GM12878 (cell line): ENCODE results near the gene IL4I1. TPM values are rescaled to one million over a fixed set of nuclear protein-coding genes. Genes with fewer than 3 reads are reported as not detected.

ENCODE experiments used
- ATF3 ChIP-seq: IDR thresholded peaks from 2 replicates; pipeline ENCODE4 v1.6.1; 2011; ENCODE audit warnings: low read depth, mild to moderate bottlenecking, low read length, moderate library complexity, borderline replicate concordance; ENCODE audit errors: extremely low read depth
- CBX3 ChIP-seq: fragments of 200-600 bp; sonication (generic); IDR thresholded peaks from 2 replicates; pipeline ENCODE4 v1.6.1; 2016; ENCODE audit warnings: low read depth, borderline replicate concordance
- CHD4 ChIP-seq: fragments of 200-600 bp; sonication (generic); IDR thresholded peaks from 2 replicates; pipeline ENCODE4 v1.6.1; 2016; ENCODE audit warnings: mild to moderate bottlenecking
- CUX1 ChIP-seq: IDR thresholded peaks from 2 replicates; pipeline ENCODE4 v1.6.1; 2012; ENCODE audit warnings: improper control_type of control experiment, low read depth, low read length; ENCODE audit not compliant: insufficient replicate concordance
- DPF2 ChIP-seq: fragments of 450-650 bp; IDR thresholded peaks from 2 replicates; pipeline ENCODE4 v1.6.1; 2017; ENCODE audit warnings: mild to moderate bottlenecking
- FOXM1 ChIP-seq: IDR thresholded peaks from 2 replicates; pipeline ENCODE4 v1.6.1; 2012; ENCODE audit warnings: low read depth, mild to moderate bottlenecking, inconsistent platforms, low read length, moderate library complexity
- GABPA ChIP-seq: IDR thresholded peaks from 2 replicates; pipeline ENCODE4 v1.6.1; 2014; ENCODE audit warnings: antibody characterized with exemption, low read depth, mild to moderate bottlenecking, inconsistent platforms
- LARP7 ChIP-seq: fragments of 450-650 bp; IDR thresholded peaks from 2 replicates; pipeline ENCODE4 v1.6.1; 2017; ENCODE audit warnings: mild to moderate bottlenecking
- MXI1 ChIP-seq: fragments of 150-350 bp; IDR thresholded peaks from 2 replicates; pipeline ENCODE4 v1.6.1; 2011; ENCODE audit warnings: low read depth, mild to moderate bottlenecking, inconsistent platforms, low read length, improper control_type of control experiment
- NR2C1 ChIP-seq: fragments of 450-650 bp; IDR thresholded peaks from 2 replicates; pipeline ENCODE4 v1.6.1; 2017; ENCODE audit warnings: antibody characterized with exemption, mild to moderate bottlenecking, moderate library complexity
- RB1 ChIP-seq: fragments of 450-650 bp; formaldehyde crosslinking; IDR thresholded peaks from 2 replicates; pipeline ENCODE4 v1.6.1; 2017; ENCODE audit warnings: mild to moderate bottlenecking, borderline replicate concordance
- SMAD5 ChIP-seq: IDR thresholded peaks from 2 replicates; pipeline ENCODE4 v1.6.1; 2016; ENCODE audit warnings: antibody characterized with exemption, low read depth
- SP1 ChIP-seq: IDR thresholded peaks from one replicate; pipeline ENCODE4 v1.6.1; 2011; ENCODE audit warnings: low read depth, low read length
- TCF12 ChIP-seq: IDR thresholded peaks from 2 replicates; pipeline ENCODE4 v1.6.1; 2011; ENCODE audit warnings: low read depth, mild to moderate bottlenecking, low read length
- WRNIP1 ChIP-seq: IDR thresholded peaks from 2 replicates; pipeline ENCODE4 v1.6.1; 2011; ENCODE audit warnings: low read depth, low read length, improper control_type of control experiment, borderline replicate concordance
- ZNF24 ChIP-seq: fragments of 450-650 bp; IDR thresholded peaks from 2 replicates; pipeline ENCODE4 v1.6.1; 2017; ENCODE audit warnings: antibody characterized with exemption, mild to moderate bottlenecking
- ZNF622 ChIP-seq: fragments of 450-650 bp; IDR thresholded peaks from 2 replicates; pipeline ENCODE4 v1.6.1; 2017; ENCODE audit warnings: mild to moderate bottlenecking, inconsistent platforms
- ZNF687 ChIP-seq: fragments of 450-650 bp; IDR thresholded peaks from 2 replicates; pipeline ENCODE4 v1.6.1; 2017; ENCODE audit warnings: mild to moderate bottlenecking, moderate library complexity
- polyA plus RNA-seq, 11 experiments: library from polyadenylated mRNA; depleted of rRNA in 4 of 11; unstranded in 6 of 11; stranded (reverse) in 5 of 11; fragments of >200 nt; fragmentation: Nextera tagmentation in 4 of 11; fragmentation: Illumina TruSeq in 1 of 11; extraction: Ambion mirVana in 4 of 11; extraction: Trizol in 1 of 11; gene quantifications; 1 replicate in 1 of 11; 2 replicates in 10 of 11; pipeline versions ENCODE4 v1.2.1 to v1.2.3, GENCODE V29; 2011 to 2016; ENCODE audit warnings: inconsistent platforms in 2 of 11, missing spikeins in 2 of 11, low read depth in 1 of 11
- total RNA-seq, 4 experiments: library from RNA; depleted of rRNA in 3 of 4; stranded (reverse); fragments of >200 nt in 3 of 4; fragmentation: Illumina TruSeq in 1 of 4; extraction: Trizol in 1 of 4; gene quantifications; 2 replicates each; pipeline versions ENCODE4 v1.2.1 to v1.2.3, GENCODE V29; 2013 to 2021
- TF ChIP-seq, protein P1 (sequence below): IDR thresholded peaks from 2 replicates; pipeline ENCODE4 v1.6.1; 2011; ENCODE audit warnings: borderline replicate concordance, low read depth, mild to moderate bottlenecking, moderate library complexity, mixed read lengths, low read length; ENCODE audit not compliant: insufficient read depth; ENCODE audit errors: extremely low read length

IL4I1 gene
- total and polyA plus RNA-seq, 10 of the 15 experiments (the other 5 are each of a cell fraction or from before 2014, with no cell fraction given): 0.62 to 83.8 (median 42.8) TPM

- TF ChIP-seq TCF12 (0 out of 2 replicates have a peak, but pooled peaks have one; percentile 10), ATF3 (no peak), ZNF687 (peak; percentile 59; the same call in 1 of the 2 replicates), DPF2 (peak; percentile 89), LARP7 (peak; percentile 86), CHD4 (no peak), MXI1 (peak; percentile 51), CBX3 (no peak), GABPA (no peak), WRNIP1 (0 out of 2 replicates have a peak, but pooled peaks have one; percentile 41), RB1 (peak; percentile 63; the same call in 1 of the 2 replicates), FOXM1 (peak; percentile 90; the same call in 1 of the 2 replicates), NR2C1 (0 out of 2 replicates have a peak, but pooled peaks have one; percentile 18), CUX1 (peak; percentile 15), ZNF24 (no peak), ZNF622 (no peak), SP1 (peak; percentile 76), SMAD5 (no peak)
- TF ChIP-seq, protein P1, sequence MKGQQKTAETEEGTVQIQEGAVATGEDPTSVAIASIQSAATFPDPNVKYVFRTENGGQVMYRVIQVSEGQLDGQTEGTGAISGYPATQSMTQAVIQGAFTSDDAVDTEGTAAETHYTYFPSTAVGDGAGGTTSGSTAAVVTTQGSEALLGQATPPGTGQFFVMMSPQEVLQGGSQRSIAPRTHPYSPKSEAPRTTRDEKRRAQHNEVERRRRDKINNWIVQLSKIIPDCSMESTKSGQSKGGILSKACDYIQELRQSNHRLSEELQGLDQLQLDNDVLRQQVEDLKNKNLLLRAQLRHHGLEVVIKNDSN: no peak
These were observed at the start of gene IL4I1 (continued) for GRCh38 chr19:49896863-49897621.
